ENCODE data around the gene CLDN10. TPM values are rescaled to one million over a fixed set of nuclear protein-coding genes. Genes with fewer than 3 reads are reported as not detected.

Gene CLDN10
- total RNA-seq, 1 donor from 2014 or later: not detected

DNA sequence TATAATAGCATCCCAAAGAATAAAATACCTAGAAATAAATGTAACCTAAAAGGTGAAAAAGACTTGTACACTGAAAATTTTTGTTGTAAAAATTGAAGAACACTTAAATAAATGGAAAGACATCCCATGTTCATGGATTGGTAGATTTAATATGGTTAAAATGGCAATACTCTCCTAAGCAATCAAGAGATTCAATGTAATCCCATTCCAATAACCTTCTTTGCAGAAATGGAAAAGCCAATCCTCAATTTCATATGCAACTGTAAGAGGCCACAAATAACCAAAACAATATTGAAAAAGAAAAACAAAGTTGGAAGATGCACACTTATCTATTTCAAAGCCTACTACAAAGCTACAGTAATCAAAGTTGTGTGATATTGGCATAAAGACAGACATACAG, 74.2 kb downstream of the CLDN10 start:
- TF ChIP-seq, protein P1, sequence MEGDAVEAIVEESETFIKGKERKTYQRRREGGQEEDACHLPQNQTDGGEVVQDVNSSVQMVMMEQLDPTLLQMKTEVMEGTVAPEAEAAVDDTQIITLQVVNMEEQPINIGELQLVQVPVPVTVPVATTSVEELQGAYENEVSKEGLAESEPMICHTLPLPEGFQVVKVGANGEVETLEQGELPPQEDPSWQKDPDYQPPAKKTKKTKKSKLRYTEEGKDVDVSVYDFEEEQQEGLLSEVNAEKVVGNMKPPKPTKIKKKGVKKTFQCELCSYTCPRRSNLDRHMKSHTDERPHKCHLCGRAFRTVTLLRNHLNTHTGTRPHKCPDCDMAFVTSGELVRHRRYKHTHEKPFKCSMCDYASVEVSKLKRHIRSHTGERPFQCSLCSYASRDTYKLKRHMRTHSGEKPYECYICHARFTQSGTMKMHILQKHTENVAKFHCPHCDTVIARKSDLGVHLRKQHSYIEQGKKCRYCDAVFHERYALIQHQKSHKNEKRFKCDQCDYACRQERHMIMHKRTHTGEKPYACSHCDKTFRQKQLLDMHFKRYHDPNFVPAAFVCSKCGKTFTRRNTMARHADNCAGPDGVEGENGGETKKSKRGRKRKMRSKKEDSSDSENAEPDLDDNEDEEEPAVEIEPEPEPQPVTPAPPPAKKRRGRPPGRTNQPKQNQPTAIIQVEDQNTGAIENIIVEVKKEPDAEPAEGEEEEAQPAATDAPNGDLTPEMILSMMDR (IDR thresholded peaks at IDR 0.05): no peak
- TF ChIP-seq POLR2A (IDR thresholded peaks at IDR 0.05) (no peak), POLR2AphosphoS5 (IDR thresholded peaks at IDR 0.05; ENCODE audit: insufficient read depth in 1 of 2, low read depth in 1 of 2) (no peak)
- intact Hi-C loops (cut with DNase I): no loop called here
- H3K4me1 ChIP-seq: no peaks in the 10 kb centered on the region

GRCh38 chr13:95627590-95627989, 75.1 kb downstream of the CLDN10 start:
- Histone ChIP-seq H3K4me3 (no peak overlapping the region), H3K4me1 (no peaks in the 10 kb centered on the region), H3K27ac (no peak overlapping the region), H3K9me3 (no peaks in the 10 kb centered on the region), H3K36me3 (peaks cover 0 to 25% of the 10 kb centered on the region in 2 donors), H3K27me3 (no peaks in the 10 kb centered on the region)
- DNase-seq (ENCODE audit: extremely low spot score in 2 of 2): no peak
- no peak for TF ChIP-seq POLR2A (IDR thresholded peaks at IDR 0.05)
- no peak for TF ChIP-seq POLR2AphosphoS5 (IDR thresholded peaks at IDR 0.05; ENCODE audit: insufficient read depth in 1 of 2, low read depth in 1 of 2)
- TF ChIP-seq, protein P1 (IDR thresholded peaks at IDR 0.05): no peak
- intact Hi-C loops (cut with DNase I): no loop called here

More for the DNA sequence above, 74.2 kb downstream of the CLDN10 start:
- Histone ChIP-seq H3K9me3 (no peaks in the 10 kb centered on the region), H3K4me3 (no peak overlapping the region), H3K27me3 (no peaks in the 10 kb centered on the region), H3K36me3 (peaks cover 0 to 27% of the 10 kb centered on the region in 2 donors), H3K27ac (no peak overlapping the region)
- DNase-seq (ENCODE audit: extremely low spot score in 2 of 2): no peak

GRCh38 chr13:95628488-95628887, 76.0 kb downstream of the CLDN10 start:
- H3K4me3 ChIP-seq: no peak overlapping the region
- no peaks in the 10 kb centered on the region for H3K27me3 ChIP-seq
- no peak for DNase-seq (ENCODE audit: extremely low spot score in 2 of 2)
- intact Hi-C loops (cut with DNase I): no loop called here
- TF ChIP-seq POLR2AphosphoS5 (IDR thresholded peaks at IDR 0.05; ENCODE audit: insufficient read depth in 1 of 2, low read depth in 1 of 2): no peak
- no peaks in the 10 kb centered on the region for H3K4me1 ChIP-seq
- H3K36me3 ChIP-seq: peaks cover 0 to 18% of the 10 kb centered on the region in 2 donors
- no peaks in the 10 kb centered on the region for H3K9me3 ChIP-seq
- H3K27ac ChIP-seq: no peak overlapping the region

DNA sequence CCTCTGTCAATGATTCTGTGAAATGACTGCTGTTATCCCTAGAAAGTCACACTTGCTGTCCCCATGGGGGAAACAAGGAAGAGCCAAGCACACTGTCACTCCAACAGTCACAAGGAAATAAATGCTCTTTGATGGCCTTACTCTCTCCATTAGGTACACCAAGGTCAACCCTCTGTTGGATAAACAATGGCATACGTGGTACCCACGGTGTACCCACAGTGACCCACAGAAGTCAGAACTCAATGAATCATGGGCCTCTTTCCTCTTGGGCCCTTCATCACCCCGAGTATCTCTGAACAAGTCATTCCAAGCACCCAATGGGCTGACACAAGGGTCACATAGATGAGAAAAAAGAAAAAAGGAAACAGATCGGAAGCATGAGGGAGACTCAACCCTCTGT, 76.6 kb downstream of the CLDN10 start:
- DNase-seq (ENCODE audit: extremely low spot score in 2 of 2): no peak

More for the DNA sequence above, 76.6 kb downstream of the CLDN10 start:
- no peak overlapping the region for H3K27ac ChIP-seq
- intact Hi-C loops (cut with DNase I): no loop called here
- no peaks in the 10 kb centered on the region for H3K27me3 ChIP-seq
- peaks cover 0 to 18% of the 10 kb centered on the region in 2 donors for H3K36me3 ChIP-seq
- no peaks in the 10 kb centered on the region for H3K9me3 ChIP-seq
- no peaks in the 10 kb centered on the region for H3K4me1 ChIP-seq
- TF ChIP-seq, protein P1 (IDR thresholded peaks at IDR 0.05): no peak
- TF ChIP-seq POLR2AphosphoS5 (IDR thresholded peaks at IDR 0.05; ENCODE audit: insufficient read depth in 1 of 2, low read depth in 1 of 2) (no peak), POLR2A (IDR thresholded peaks at IDR 0.05) (no peak)
- no peak overlapping the region for H3K4me3 ChIP-seq

Other genes with a start within 250 kb of the CLDN10 start
- 30.0 TPM for gene DZIP1, start 92.0 kb downstream of the CLDN10 start, total RNA-seq
- 33.1 TPM for gene DNAJC3, start 124.4 kb downstream of the CLDN10 start, total RNA-seq

Measured in vagina (tissue), 2 donors.